Measurements from ENCODE around the gene RAB1A.
A peak's percentile ranks its signal among the peaks of the same experiment; 100 is the strongest.

Gene RAB1A

DNA sequence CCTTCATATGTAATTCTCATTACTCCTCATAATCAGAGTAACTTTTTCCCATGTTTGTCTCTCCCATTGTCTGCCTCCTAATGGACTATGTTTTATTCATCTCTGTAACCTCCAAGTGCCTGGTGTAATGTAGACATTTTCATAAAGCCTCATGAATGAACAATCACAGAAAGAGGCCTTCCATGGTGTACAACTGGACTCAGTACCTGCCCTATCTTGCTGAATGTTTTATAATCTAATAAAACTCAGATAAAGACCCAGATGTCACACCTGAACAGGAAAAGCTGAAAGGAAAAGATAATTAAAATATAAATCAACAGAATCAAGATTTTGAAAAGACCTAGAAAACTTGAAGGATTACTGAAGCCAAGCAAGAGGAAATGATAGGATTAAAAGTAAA, 36.7 kb downstream of the RAB1A start:
- DNase-seq (ENCODE audit: extremely low read depth, low read depth) = no peak
- TF ChIP-seq CTCF (IDR thresholded peaks at IDR 0.05; ENCODE audit: low read depth, low read length, missing control alignments) = no peak
- no peak overlapping the region for H3K4me3 ChIP-seq (replicated peaks; ENCODE audit: low read depth, low read length)

DNA sequence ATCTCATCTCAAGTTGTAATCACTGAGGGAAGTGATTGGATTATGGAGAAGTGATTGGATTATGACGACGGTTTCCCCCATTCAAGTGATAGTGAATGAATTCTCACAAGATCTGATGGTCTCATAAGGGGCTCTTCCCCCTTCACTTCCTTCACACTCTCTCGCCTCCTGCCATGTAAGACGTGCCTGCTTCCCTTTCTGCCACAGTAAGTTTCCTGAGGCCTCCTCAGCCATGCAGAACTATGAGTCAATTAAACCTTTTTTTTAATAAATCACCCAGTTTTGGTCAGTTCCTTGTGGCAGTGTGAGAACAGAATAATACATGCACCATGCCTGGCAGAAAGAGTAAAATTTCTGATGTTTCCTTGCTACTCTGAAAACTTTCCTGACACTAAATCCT, 37.1 kb downstream of the RAB1A start:
- DNase-seq (ENCODE audit: extremely low read depth, low read depth) = no peak
- no peak for TF ChIP-seq CTCF (IDR thresholded peaks at IDR 0.05; ENCODE audit: low read depth, low read length, missing control alignments)
- H3K4me3 ChIP-seq (replicated peaks; ENCODE audit: low read depth, low read length) = no peak overlapping the region

GRCh38 chr2:65085148-65085547, 44.8 kb downstream of the RAB1A start:
- H3K4me3 ChIP-seq (replicated peaks; ENCODE audit: low read depth, low read length) = no peak overlapping the region
- DNase-seq (ENCODE audit: extremely low read depth, low read depth) = no peak
- no peak for TF ChIP-seq CTCF (IDR thresholded peaks at IDR 0.05; ENCODE audit: low read depth, low read length, missing control alignments)

GRCh38 chr2:65081232-65081685, 48.6 kb downstream of the RAB1A start:
- TF ChIP-seq CTCF (IDR thresholded peaks at IDR 0.05; ENCODE audit: low read depth, low read length, missing control alignments) = no peak
- DNase-seq (ENCODE audit: extremely low read depth, low read depth) = no peak
- no peak overlapping the region for H3K4me3 ChIP-seq (replicated peaks; ENCODE audit: low read depth, low read length)

- no peak for TF ChIP-seq CTCF (IDR thresholded peaks at IDR 0.05; ENCODE audit: low read depth, low read length, missing control alignments)
- no peak for DNase-seq (ENCODE audit: extremely low read depth, low read depth)
- no peak overlapping the region for H3K4me3 ChIP-seq (replicated peaks; ENCODE audit: low read depth, low read length)
These were observed 50.9 kb downstream of the RAB1A start for GRCh38 chr2:65079017-65079416.

GRCh38 chr2:65077898-65078297, 52.0 kb downstream of the RAB1A start:
- no peak for TF ChIP-seq CTCF (IDR thresholded peaks at IDR 0.05; ENCODE audit: low read depth, low read length, missing control alignments)
- H3K4me3 ChIP-seq (replicated peaks; ENCODE audit: low read depth, low read length) = no peak overlapping the region
- no peak for DNase-seq (ENCODE audit: extremely low read depth, low read depth)

GRCh38 chr2:65076345-65076710, 53.6 kb downstream of the RAB1A start:
- no peak for TF ChIP-seq CTCF (IDR thresholded peaks at IDR 0.05; ENCODE audit: low read depth, low read length, missing control alignments)
- H3K4me3 ChIP-seq (replicated peaks; ENCODE audit: low read depth, low read length) = no peak overlapping the region
- DNase-seq (ENCODE audit: extremely low read depth, low read depth) = peak; percentile 52
